ENCODE results near the gene ZFTA.
"Not testable (repeated sequence)": the region's sequence is repeated elsewhere in the genome, so short reads cannot be mapped to it uniquely, and the experiment has no call there.

Gene ZFTA

DNA sequence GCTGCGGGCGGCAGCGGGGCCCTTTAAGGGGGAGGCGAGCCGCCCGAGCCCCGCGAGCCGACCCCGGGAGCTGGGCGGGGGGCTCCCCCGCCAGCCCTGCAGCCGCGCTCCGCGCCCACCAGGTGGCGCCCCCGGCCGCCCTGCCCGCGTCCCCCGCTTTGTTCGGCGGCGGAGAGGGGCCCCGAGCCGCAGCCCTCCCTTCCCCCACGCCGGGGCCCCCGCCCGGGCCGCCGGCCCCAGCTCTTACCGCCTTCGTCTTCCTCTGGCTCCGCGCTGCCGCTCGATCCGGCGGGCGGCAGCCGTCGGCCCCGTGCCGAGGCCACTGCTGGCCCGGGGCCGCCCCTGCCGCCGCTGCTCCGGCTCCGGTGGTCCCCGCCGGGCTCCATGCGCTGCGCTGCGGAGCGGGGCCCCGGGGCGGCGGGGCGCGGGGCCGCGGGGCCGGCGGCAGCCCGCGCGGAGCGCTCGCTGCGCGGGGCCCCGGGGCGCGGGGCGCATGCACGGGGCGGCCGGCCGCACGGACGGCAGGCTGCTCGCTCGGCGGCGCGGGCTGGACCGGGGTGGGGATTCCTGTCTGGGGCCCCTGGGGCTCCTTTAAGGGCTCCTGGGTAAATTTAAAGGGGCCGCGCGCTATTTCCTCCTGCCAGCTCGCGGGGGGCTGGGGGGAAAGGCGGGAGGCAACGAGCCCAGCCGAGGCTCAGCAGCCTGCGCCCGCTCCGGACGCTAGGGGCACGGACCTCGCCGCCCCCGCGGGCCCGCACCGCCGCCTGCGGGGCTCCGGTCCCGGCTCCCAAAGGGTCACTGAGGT is at the start of gene ZFTA:
ZFTA (minus strand) TSS at position 539 of the 805 bp plus-strand sequence; CDS start at position 386, 153 bp downstream.
- peak; percentile 79 for DNase-seq (ENCODE audit: low spot score)

- no peak for DNase-seq (ENCODE audit: low spot score)
Observed at GRCh38 chr11:63817758-63818498, 49.4 kb upstream of the ZFTA start.

DNA sequence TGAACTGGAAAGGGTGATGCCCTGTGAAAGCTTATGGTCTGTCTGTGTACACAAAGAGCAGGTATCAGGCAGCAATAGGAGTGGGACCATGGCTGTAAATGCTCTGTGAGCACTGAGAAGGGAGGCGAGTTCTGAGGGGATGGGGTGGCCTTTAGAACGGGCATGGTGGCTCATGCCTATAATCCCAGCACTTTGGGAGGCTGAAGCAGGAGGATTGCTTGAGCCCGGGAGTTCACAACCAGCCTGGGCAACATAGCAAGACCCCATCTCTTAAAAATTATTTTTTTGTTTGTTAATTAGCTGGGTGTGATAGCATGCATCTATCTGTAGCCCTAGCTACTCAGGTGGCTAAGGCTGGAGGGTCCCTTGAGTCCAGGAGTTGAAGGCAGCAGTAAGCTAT is 48.2 kb upstream of the ZFTA start:
- no peak for DNase-seq (ENCODE audit: low spot score)

DNA sequence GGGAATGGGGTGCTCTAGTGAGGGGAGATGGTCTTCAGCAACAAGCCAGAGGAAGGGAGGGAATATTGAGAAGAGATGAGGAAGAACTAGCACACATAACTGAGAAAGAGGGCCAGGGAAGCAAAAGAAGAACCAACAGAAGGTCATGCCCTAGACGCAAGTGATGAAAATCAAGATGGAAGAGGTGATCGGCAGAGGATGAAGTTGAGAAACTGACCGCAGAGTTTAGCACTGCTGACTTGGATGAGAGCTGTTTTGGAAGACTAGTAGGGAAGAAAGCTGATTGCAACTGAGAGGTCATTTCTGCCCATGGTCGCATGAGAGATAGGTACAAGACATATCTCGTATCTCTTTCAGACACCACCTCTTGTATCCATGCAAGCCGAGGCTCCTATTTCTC is 47.6 kb upstream of the ZFTA start:
- no peak for DNase-seq (ENCODE audit: low spot score)

- DNase-seq (ENCODE audit: low spot score): no peak
Observed at GRCh38 chr11:63814383-63814736, 45.8 kb upstream of the ZFTA start.

GRCh38 chr11:63813563-63814382 is 45.2 kb upstream of the ZFTA start:
- DNase-seq (ENCODE audit: low spot score): peak; percentile 50

DNA sequence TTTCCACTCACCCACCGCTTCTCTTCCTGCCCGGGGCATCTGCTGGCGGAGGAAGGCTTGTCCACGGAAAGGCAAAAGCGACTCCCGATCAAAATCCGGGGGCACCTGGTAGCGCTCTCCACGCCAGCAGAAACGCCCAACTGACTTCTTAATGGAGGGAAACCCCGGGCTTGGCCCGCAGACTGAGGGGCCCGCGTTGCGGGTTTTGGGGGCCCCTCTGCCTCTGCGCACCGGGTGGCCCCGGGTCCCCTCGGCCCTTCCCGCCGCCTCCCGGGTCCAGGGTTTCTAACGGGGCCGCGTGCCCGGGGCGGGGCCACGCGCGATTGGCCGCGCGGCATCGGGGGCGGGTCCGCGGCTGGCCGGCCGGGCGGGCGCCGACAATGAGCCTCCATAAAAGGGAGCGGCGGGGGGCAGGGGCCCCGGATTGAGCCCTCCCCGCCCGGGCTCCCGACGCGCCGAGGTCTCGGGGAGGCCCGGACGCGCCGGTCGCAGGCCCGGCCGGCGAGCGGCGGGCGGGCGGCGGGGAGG is 44.5 kb upstream of the ZFTA start, which contains the start of gene SPINDOC:
SPINDOC (plus strand) TSS at position 422 of the 528 bp plus-strand sequence. CDS start 231 bp downstream, outside the sequence.
- peak; percentile 78 for DNase-seq (ENCODE audit: low spot score)

GRCh38 chr11:63811522-63811921 is 42.9 kb upstream of the ZFTA start:
- DNase-seq (ENCODE audit: low spot score): no peak

- DNase-seq (ENCODE audit: low spot score): not testable (repeated sequence)
Observed at GRCh38 chr11:63810383-63810782, 41.8 kb upstream of the ZFTA start.

- no peak for DNase-seq (ENCODE audit: low spot score)
Observed at GRCh38 chr11:63805844-63806415, 37.4 kb upstream of the ZFTA start.

DNA sequence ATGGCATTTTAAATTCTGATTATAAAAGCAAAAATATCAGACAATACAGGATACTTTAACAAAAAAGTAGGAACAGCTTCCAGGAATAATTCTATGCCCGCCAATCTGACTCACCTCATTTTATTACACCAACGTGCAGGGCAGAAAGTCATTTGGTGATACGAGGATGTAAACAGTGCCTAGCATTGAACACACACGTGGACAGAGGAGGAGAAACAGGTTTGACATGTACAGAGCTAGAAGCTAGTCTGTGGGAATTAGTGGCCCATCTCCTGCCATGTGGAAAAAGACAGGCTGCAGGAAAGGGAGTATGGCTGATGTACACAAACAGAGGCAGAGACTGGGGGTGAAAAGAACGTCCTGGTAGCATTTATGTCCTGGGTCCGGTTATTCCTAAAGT is 35.7 kb upstream of the ZFTA start:
- no peak for DNase-seq (ENCODE audit: low spot score)

GRCh38 chr11:63802637-63803414 is 34.3 kb upstream of the ZFTA start:
- peak; percentile 53 for DNase-seq (ENCODE audit: low spot score)

GRCh38 chr11:63800921-63801320 is 32.3 kb upstream of the ZFTA start:
- DNase-seq (ENCODE audit: low spot score): no peak

DNA sequence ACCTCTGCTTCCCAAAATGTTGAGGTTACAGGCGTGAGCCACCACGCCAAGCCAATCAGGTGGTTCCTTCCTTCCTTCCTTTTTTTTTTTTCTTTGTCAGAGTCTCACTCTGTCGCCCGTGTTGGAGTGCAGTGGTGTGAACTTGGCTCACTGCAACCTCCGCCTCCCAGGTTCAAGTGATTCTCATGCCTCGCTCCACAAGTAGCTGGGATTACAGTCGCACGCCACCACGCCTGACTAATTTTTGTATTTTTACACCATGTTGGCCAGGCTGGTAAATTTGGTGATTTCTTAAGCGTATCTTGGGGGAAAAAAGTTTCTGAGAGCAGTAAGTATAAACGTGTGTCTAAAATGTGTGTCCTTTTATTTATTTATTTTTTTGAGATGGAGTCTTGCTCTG is 26.5 kb upstream of the ZFTA start:
- no peak for DNase-seq (ENCODE audit: low spot score)

- DNase-seq (ENCODE audit: low spot score): peak; percentile 45
Observed at GRCh38 chr11:63793161-63793560, 24.6 kb upstream of the ZFTA start.

DNA sequence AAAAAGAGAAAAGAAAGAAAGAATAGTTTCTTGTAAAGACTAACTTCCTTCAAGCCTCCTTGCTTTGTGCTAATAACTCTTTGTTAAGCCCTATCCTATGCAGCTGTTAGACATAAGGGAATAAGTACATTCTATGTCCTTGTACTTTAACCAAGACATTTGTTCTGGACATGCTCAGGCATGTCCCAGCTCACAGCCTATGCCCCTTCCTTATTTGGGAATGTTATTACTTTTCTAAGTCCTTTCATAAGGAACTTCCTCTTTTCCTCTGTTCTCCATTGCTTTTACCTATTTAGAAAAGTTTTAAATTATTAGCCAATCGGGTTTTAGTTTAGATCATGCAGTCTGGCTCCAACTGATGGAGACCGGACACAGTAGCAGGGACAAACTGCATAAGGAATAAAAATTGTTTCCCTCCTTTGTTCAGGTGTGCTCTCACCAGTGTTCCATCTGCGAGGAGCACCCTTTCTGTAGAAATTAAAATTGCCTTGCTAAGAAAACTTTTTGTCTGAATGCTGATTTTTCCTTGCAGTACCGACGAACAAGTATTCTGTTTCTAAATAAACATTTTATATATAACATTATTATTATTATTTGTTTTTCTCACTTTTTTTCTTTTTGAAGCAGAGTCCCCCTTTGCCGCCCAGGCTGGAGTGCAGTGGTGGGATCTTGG is 23.1 kb upstream of the ZFTA start:
- DNase-seq (ENCODE audit: low spot score): no peak

DNA sequence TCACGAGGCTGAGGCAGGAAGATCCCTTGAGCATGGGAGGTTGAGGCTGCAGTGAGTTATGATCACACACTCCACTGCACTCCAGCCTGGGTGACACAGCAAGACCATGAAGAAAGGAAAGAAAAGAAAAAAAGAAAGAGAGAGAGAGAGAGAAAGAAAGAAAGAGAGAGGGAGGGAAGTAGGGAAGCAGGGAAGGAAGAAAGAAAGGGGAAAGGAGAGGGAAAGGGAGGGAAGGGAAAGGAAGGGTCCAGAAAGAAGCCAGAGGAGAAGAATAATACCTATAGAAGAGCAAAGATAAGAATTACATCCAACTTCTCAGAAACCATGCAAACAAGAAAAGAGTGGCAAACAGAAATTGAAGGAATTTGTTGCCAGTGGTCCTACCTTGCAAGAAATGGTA is 17.2 kb upstream of the ZFTA start:
- DNase-seq (ENCODE audit: low spot score): no peak

GRCh38 chr11:63783925-63784592 is 15.5 kb upstream of the ZFTA start:
- DNase-seq (ENCODE audit: low spot score): no peak

DNA sequence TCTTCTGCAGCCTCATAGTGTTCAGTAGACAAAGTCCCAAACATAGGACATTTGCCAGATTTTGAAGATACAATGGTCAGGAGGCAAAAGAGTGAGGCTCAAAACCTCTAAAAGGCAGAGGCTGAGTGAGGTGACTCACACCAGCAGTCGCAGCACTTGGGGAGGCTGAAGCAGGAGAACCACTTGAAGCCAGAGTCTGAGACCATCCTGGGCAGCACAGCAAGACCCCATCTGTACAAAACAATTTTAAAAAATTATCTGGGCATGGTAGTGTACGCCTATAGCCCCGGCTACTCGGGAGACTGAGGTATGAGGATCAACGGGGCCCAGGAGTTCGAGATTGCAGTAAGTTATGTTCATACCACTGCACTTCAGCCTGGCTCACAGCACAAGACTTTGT is 14.2 kb upstream of the ZFTA start:
- no peak for DNase-seq (ENCODE audit: low spot score)

GRCh38 chr11:63779039-63779438 is 10.5 kb upstream of the ZFTA start:
- no peak for DNase-seq (ENCODE audit: low spot score)
